ENCODE results near the gene ARFGAP1.
"Not testable (repeated sequence)": the region's sequence is repeated elsewhere in the genome, so short reads cannot be mapped to it uniquely, and the experiment has no call there.

Gene ARFGAP1

DNA sequence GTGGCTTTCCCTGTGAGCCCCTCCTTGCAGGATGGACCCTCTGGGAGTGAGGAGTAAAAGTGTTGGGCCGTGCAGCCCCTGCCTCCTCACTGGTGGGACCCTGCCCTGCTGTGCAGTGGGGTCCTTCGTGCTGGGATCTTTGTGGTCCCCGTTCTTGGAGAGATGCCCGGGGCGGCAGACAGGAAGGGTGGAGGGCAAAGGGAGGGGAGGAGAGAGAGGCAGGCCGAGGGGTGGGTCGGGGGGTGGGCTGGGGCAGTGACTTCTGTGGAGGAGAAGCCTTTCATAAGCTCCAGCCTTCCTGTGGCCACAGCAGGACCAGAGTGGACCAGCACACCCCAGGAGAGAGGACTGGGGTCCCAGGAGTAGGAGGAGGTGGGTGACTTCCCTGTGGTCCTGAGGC lies 20.3 kb downstream of the ARFGAP1 start, which contains the start of gene COL20A1:
COL20A1 (plus strand) TSS at position 283 of the 400 bp plus-strand sequence. CDS start 1,922 bp downstream, outside the sequence.
- no peak for DNase-seq (ENCODE audit: low spot score)

- no peak for DNase-seq (ENCODE audit: low spot score)
These were observed 20.8 kb downstream of the ARFGAP1 start for GRCh38 chr20:63293456-63293855.

- DNase-seq (ENCODE audit: low spot score): no peak
These were observed 21.4 kb downstream of the ARFGAP1 start for GRCh38 chr20:63293871-63294535.

DNA sequence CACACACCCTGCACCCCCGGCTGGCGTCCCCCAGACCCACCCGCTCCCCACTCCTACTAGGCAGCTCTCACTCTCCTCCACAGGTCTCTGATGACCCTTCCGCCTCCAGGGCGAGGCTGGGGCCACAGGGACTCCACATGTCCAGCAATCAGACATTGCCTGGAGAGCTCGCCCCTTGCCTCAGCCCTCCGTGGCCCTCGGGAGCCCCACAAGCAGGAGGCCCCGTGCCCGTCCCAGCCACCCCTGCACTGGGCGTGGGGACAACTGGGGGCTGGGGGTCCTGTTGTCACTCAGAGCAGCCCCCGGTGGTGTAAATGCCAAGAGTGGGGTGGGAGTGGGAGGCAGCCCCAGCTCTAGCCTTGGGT lies 21.9 kb downstream of the ARFGAP1 start:
- no peak for DNase-seq (ENCODE audit: low spot score)

DNA sequence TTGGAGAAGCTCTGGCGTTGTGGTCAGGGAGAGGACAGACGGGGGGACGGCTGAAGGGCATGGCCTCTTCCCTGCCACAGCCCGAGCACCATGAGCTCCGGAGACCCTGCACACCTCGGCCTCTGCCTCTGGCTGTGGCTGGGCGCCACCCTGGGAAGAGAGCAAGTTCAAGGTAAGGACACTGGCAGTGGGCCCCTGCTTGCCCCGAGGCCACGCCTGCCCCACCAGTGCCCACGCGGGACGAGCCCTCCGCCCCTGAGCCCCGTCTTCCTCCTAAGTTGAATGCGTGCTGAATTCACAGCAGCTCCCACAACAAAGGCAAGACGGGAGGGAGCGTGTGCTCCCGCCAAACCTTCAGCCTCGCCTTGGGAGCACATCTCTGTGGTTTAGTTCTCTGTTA lies 22.4 kb downstream of the ARFGAP1 start:
- DNase-seq (ENCODE audit: low spot score): no peak

GRCh38 chr20:63295422-63295821 lies 22.8 kb downstream of the ARFGAP1 start:
- DNase-seq (ENCODE audit: low spot score): no peak

- DNase-seq (ENCODE audit: low spot score): no peak
These were observed 23.2 kb downstream of the ARFGAP1 start for GRCh38 chr20:63295846-63296245.

GRCh38 chr20:63296531-63297299 lies 24.1 kb downstream of the ARFGAP1 start:
- no peak for DNase-seq (ENCODE audit: low spot score)

GRCh38 chr20:63297371-63297781 lies 24.8 kb downstream of the ARFGAP1 start:
- no peak for DNase-seq (ENCODE audit: low spot score)

GRCh38 chr20:63297796-63298572 lies 25.4 kb downstream of the ARFGAP1 start:
- no peak for DNase-seq (ENCODE audit: low spot score)

DNA sequence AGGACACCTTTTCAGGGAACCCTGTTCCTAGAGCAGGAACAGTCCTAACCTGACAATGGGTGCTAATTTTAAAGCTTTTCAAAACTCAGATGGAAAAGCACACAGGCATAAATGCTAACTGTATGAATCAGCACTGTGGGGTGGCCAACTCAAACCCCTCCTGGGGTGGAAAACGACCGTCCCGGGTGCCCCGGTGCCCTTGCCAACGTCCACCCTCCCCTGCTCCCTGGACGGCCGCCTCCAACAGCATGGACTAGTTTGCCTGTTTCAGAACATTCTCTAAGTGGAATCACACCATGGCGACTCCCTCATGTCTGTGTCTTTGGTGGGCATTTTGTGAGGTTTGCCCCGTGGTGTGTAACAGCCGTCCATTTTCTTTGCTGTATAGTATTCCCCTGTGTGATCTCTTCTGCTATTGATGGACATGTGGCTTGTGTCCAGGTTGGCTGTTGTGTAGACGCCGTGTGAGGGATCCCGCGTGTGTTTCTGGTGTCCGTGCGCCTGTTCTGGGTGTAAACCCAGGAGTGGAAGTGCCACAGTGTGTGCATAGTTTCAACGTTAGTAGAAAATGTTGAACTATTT lies 26.2 kb downstream of the ARFGAP1 start:
- DNase-seq (ENCODE audit: low spot score): no peak

- no peak for DNase-seq (ENCODE audit: low spot score)
These were observed 29.1 kb downstream of the ARFGAP1 start for GRCh38 chr20:63301671-63302070.

DNA sequence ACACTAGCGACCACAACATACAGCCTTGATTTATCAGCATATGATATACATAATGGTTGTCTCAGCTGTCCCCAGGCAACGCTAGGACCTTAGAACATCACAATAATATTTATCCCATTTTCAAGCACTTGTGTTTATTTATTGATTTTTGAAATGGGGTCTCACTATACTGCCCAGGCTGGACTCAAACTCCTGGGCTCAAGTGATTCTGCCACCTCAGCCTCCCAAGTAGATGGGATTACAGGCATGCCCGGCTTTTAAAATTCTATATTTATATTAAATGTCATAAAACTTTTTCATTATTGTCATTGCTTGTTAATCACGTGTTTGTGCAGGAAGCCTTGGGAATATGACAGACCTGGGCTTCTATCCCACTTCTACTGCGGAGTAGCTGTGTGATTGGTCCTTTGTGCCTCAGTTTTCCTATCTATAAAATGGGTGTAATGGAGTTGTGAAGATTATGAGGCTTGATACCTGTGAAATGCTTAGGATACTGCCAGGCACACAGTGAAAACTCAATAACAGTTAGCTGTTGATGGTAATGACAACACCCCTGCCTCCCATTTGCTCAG lies 30.6 kb downstream of the ARFGAP1 start:
- DNase-seq (ENCODE audit: low spot score): no peak

DNA sequence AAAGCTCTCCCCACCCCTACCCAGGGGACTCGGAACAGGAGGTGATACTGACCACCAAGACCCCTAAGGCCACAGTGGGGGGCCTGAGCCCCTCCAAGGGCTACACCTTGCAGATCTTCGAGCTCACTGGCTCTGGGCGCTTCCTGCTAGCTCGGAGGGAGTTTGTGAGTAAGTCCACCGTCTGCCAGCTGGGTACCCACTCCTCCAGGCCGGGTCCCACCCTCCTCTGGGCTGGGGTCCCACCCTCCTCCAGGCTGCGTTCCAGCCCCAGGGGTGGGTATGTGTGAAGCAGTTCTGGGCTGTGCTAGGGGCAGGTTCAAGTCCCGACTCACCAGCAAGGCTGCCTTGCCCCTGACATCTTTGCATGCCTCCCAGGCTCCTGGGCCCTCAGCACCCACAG lies 32.8 kb downstream of the ARFGAP1 start:
- no peak for DNase-seq (ENCODE audit: low spot score)

- DNase-seq (ENCODE audit: low spot score): not testable (repeated sequence)
These were observed 33.5 kb downstream of the ARFGAP1 start for GRCh38 chr20:63305933-63306672.

DNA sequence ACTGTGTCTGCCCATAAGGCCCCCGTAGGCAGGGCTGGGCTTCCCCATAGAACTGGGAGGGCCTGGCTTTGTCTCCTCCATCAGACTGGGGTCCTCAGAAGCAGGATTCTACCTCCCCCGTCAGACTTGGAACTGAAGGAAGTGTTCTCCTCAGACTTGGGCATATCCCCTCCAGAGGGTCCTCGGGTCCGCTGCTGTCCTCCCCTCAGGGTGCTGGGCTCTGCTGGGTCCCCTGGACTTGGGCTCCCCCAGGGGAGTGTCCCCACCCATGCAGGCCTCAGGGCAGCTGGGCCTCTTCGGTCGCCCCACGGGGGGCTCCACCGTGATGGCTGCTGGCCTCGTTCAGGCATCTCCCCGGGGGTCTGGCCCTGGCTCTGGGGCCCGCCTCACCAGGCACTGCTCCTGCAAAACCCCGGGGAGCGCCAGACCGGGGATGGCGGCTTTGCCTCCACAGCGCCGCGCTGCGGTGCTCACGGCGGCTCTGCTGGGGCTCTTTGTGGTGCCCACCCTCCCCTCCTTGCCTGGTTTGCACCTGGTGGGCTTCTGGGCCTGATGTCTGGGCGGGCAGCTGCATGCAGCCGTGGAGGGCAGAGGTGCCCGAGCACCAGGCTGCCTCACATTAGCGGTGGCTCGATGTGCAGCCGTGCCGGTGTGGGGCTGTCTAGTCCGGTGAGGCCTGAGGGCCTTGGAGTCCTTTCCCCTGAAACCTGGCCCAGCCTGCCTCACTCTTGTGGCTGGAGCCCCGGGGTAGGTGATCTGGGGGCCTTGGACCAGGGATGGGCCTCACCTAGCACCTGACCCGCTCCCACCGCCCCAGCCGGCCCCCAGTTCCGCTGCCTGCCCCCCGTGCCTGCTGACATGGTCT lies 34.3 kb downstream of the ARFGAP1 start:
- DNase-seq (ENCODE audit: low spot score): no peak

DNA sequence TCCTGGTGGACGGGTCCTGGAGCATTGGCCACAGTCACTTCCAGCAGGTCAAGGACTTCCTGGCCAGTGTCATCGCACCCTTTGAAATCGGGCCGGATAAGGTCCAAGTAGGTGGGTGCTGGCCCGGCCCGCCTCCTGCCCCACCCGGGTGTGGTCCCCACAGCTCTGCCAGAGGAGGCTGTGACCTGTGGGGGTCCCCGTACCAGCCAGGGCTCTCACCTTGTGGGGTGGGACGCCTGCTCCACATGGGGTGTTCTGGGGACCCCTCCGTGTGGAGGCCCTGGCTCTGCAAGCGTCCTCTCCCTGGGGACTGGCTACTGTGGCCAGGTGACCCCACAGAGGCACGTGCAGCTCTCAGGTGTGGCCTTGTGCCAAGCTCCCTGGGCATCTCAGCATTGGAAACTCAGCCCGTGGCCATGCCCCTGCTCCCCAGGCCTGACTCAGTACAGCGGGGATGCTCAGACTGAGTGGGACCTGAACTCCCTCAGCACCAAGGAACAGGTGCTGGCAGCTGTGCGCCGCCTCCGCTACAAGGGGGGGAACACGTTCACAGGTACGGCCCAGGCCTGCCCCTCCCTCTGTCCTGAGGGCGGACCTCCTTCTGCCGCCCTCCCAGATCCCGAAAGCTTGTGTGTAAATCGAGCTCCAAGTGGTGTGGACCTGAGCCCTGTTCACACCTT lies 35.1 kb downstream of the ARFGAP1 start:
- DNase-seq (ENCODE audit: low spot score): no peak

DNA sequence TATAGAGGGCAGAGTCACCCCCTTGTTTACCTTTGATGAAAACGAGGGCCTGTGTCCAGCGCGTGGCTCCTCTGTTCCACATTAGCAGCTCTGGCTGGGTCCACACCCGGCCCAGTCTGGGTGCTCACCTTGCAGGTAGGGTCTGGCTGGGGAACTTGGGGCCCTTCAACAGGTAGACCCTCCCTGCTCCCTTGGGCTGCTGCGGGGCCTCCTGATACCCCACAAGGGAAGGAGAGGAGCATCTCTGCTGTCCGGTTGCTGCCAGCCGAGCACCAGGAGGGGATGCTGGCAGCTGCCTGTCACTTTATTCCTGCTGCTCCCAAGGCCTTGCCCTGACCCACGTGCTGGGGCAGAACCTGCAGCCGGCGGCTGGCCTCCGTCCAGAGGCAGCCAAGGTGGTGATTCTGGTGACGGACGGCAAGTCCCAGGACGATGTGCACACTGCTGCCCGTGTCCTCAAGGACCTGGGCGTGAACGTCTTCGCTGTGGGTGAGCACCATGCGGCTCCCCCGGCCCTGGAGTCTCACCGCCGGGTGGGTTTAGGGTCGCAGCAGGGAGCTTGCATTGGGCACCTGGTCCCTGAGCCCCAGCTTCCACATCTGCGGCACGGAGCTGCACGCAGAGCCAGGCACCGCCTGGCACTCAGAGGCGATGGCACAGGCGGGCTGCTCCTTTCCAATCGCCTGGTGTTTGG lies 35.8 kb downstream of the ARFGAP1 start:
- DNase-seq (ENCODE audit: low spot score): no peak
